Esophagus squamous epithelium (tissue), 4 donors: Measurements from ENCODE around the gene TNFRSF25.

Experiments used
- POLR2A ChIP-seq, 4 donors: fragments of 450-650 bp; IDR thresholded peaks; one replicate each; pipeline ENCODE4 v1.6.1; 2017; ENCODE audit warnings: antibody characterized with exemption in 4 of 4, mild to moderate bottlenecking in 4 of 4, moderate library complexity in 3 of 4
- TF ChIP-seq, protein P1 (sequence below), 6 experiments: fragments of 450-650 bp in 4 of 6; fragments of 200-600 bp in 2 of 6; sonication (generic) in 2 of 6; IDR thresholded peaks; one replicate each; pipeline ENCODE4 v1.5.1; 2016 to 2019; ENCODE audit warnings: antibody characterized with exemption in 6 of 6, mild to moderate bottlenecking in 4 of 6, moderate library complexity in 4 of 6

GRCh38 chr1:6424000-6424565, 41.9 kb downstream of the TNFRSF25 start:
- no peak for TF ChIP-seq POLR2A (IDR thresholded peaks at IDR 0.05)
- TF ChIP-seq, protein P1, sequence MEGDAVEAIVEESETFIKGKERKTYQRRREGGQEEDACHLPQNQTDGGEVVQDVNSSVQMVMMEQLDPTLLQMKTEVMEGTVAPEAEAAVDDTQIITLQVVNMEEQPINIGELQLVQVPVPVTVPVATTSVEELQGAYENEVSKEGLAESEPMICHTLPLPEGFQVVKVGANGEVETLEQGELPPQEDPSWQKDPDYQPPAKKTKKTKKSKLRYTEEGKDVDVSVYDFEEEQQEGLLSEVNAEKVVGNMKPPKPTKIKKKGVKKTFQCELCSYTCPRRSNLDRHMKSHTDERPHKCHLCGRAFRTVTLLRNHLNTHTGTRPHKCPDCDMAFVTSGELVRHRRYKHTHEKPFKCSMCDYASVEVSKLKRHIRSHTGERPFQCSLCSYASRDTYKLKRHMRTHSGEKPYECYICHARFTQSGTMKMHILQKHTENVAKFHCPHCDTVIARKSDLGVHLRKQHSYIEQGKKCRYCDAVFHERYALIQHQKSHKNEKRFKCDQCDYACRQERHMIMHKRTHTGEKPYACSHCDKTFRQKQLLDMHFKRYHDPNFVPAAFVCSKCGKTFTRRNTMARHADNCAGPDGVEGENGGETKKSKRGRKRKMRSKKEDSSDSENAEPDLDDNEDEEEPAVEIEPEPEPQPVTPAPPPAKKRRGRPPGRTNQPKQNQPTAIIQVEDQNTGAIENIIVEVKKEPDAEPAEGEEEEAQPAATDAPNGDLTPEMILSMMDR (IDR thresholded peaks at IDR 0.05) = no peak
